ENCODE data around the gene WDR89.
"Not testable (repeated sequence)": the region's sequence is repeated elsewhere in the genome, so short reads cannot be mapped to it uniquely, and the experiment has no call there.

Gene WDR89

GRCh38 chr14:63672417-63673180 is 30.9 kb upstream of the WDR89 start:
- H3K27me3 ChIP-seq (ENCODE audit: control insufficient read depth, insufficient read depth, low read length): no peaks in the 10 kb centered on the region
- H3K4me1 ChIP-seq (ENCODE audit: control insufficient read depth, insufficient read depth, low read length): peaks cover 3% of the 10 kb centered on the region
- no peaks in the 10 kb centered on the region for H3K9me3 ChIP-seq (ENCODE audit: control insufficient read depth, insufficient read depth, low read depth, low read length)
- no peak overlapping the region for H3K4me3 ChIP-seq (ENCODE audit: low read depth, low read length)
- H3K27ac ChIP-seq (ENCODE audit: low read depth, low read length): no peak overlapping the region
- H3K36me3 ChIP-seq (ENCODE audit: control insufficient read depth, insufficient read depth, low read length): no peaks in the 10 kb centered on the region
- no peak overlapping the region for H3K9ac ChIP-seq (ENCODE audit: low read length)

- no peak overlapping the region for H3K27ac ChIP-seq (ENCODE audit: low read depth, low read length)
Measured at GRCh38 chr14:63671987-63672386, 30.3 kb upstream of the WDR89 start.

GRCh38 chr14:63670692-63671091 is 29.0 kb upstream of the WDR89 start:
- H3K27ac ChIP-seq (ENCODE audit: low read depth, low read length): no peak overlapping the region
- H3K9me3 ChIP-seq (ENCODE audit: control insufficient read depth, insufficient read depth, low read depth, low read length): no peaks in the 10 kb centered on the region
- H3K4me1 ChIP-seq (ENCODE audit: control insufficient read depth, insufficient read depth, low read length): no peaks in the 10 kb centered on the region; the same call in 1 of the 2 replicates
- no peaks in the 10 kb centered on the region for H3K36me3 ChIP-seq (ENCODE audit: control insufficient read depth, insufficient read depth, low read length)
- no peaks in the 10 kb centered on the region for H3K27me3 ChIP-seq (ENCODE audit: control insufficient read depth, insufficient read depth, low read length)
- no peak overlapping the region for H3K4me3 ChIP-seq (ENCODE audit: low read depth, low read length)
- H3K9ac ChIP-seq (ENCODE audit: low read length): no peak overlapping the region

More at GRCh38 chr14:63671987-63672386, 30.3 kb upstream of the WDR89 start:
- H3K9ac ChIP-seq (ENCODE audit: low read length): no peak overlapping the region
- H3K27me3 ChIP-seq (ENCODE audit: control insufficient read depth, insufficient read depth, low read length): no peaks in the 10 kb centered on the region
- no peaks in the 10 kb centered on the region for H3K9me3 ChIP-seq (ENCODE audit: control insufficient read depth, insufficient read depth, low read depth, low read length)
- H3K36me3 ChIP-seq (ENCODE audit: control insufficient read depth, insufficient read depth, low read length): no peaks in the 10 kb centered on the region
- H3K4me3 ChIP-seq (ENCODE audit: low read depth, low read length): no peak overlapping the region
- no peaks in the 10 kb centered on the region; the same call in 1 of the 2 replicates for H3K4me1 ChIP-seq (ENCODE audit: control insufficient read depth, insufficient read depth, low read length)

- H3K27me3 ChIP-seq (ENCODE audit: control insufficient read depth, insufficient read depth, low read length): no peaks in the 10 kb centered on the region
- H3K36me3 ChIP-seq (ENCODE audit: control insufficient read depth, insufficient read depth, low read length): no peaks in the 10 kb centered on the region
- peaks cover 3% of the 10 kb centered on the region; the same call in 1 of the 2 replicates for H3K9me3 ChIP-seq (ENCODE audit: control insufficient read depth, insufficient read depth, low read depth, low read length)
- no peak overlapping the region for H3K4me3 ChIP-seq (ENCODE audit: low read depth, low read length)
- no peak overlapping the region for H3K9ac ChIP-seq (ENCODE audit: low read length)
- H3K4me1 ChIP-seq (ENCODE audit: control insufficient read depth, insufficient read depth, low read length): no peaks in the 10 kb centered on the region
- no peak overlapping the region for H3K27ac ChIP-seq (ENCODE audit: low read depth, low read length)
Measured at GRCh38 chr14:63666335-63666734, 24.7 kb upstream of the WDR89 start.

GRCh38 chr14:63663428-63664341 is 22.0 kb upstream of the WDR89 start:
- Histone ChIP-seq H3K4me1 (ENCODE audit: control insufficient read depth, insufficient read depth, low read length) (no peaks in the 10 kb centered on the region), H3K9me3 (ENCODE audit: control insufficient read depth, insufficient read depth, low read depth, low read length) (peaks cover 3% of the 10 kb centered on the region; the same call in 1 of the 2 replicates), H3K27ac (ENCODE audit: low read depth, low read length) (no peak overlapping the region), H3K4me3 (ENCODE audit: low read depth, low read length) (no peak overlapping the region), H3K36me3 (ENCODE audit: control insufficient read depth, insufficient read depth, low read length) (no peaks in the 10 kb centered on the region), H3K27me3 (ENCODE audit: control insufficient read depth, insufficient read depth, low read length) (no peaks in the 10 kb centered on the region), H3K9ac (ENCODE audit: low read length) (no peak overlapping the region)

- no peaks in the 10 kb centered on the region for H3K27me3 ChIP-seq (ENCODE audit: control insufficient read depth, insufficient read depth, low read length)
- no peak overlapping the region for H3K27ac ChIP-seq (ENCODE audit: low read depth, low read length)
- peaks cover 3% of the 10 kb centered on the region; the same call in 1 of the 2 replicates for H3K9me3 ChIP-seq (ENCODE audit: control insufficient read depth, insufficient read depth, low read depth, low read length)
- no peaks in the 10 kb centered on the region for H3K36me3 ChIP-seq (ENCODE audit: control insufficient read depth, insufficient read depth, low read length)
- H3K9ac ChIP-seq (ENCODE audit: low read length): no peak overlapping the region
- no peaks in the 10 kb centered on the region for H3K4me1 ChIP-seq (ENCODE audit: control insufficient read depth, insufficient read depth, low read length)
- H3K4me3 ChIP-seq (ENCODE audit: low read depth, low read length): no peak overlapping the region
Measured at GRCh38 chr14:63662776-63663175, 21.1 kb upstream of the WDR89 start.

- not testable (repeated sequence) for H3K27me3 ChIP-seq (ENCODE audit: control insufficient read depth, insufficient read depth, low read length); H3K4me3 ChIP-seq (ENCODE audit: low read depth, low read length); H3K9ac ChIP-seq (ENCODE audit: low read length); H3K27ac ChIP-seq (ENCODE audit: low read depth, low read length); H3K4me1 ChIP-seq (ENCODE audit: control insufficient read depth, insufficient read depth, low read length); H3K9me3 ChIP-seq (ENCODE audit: control insufficient read depth, insufficient read depth, low read depth, low read length); H3K36me3 ChIP-seq (ENCODE audit: control insufficient read depth, insufficient read depth, low read length)
Measured at GRCh38 chr14:63661881-63662280, 20.2 kb upstream of the WDR89 start.

- H3K27ac ChIP-seq (ENCODE audit: low read depth, low read length): no peak overlapping the region
- H3K9me3 ChIP-seq (ENCODE audit: control insufficient read depth, insufficient read depth, low read depth, low read length): peaks cover 3% of the 10 kb centered on the region; the same call in 1 of the 2 replicates
- H3K9ac ChIP-seq (ENCODE audit: low read length): no peak overlapping the region
- no peaks in the 10 kb centered on the region for H3K4me1 ChIP-seq (ENCODE audit: control insufficient read depth, insufficient read depth, low read length)
- H3K4me3 ChIP-seq (ENCODE audit: low read depth, low read length): no peak overlapping the region
- H3K27me3 ChIP-seq (ENCODE audit: control insufficient read depth, insufficient read depth, low read length): no peaks in the 10 kb centered on the region
- no peaks in the 10 kb centered on the region for H3K36me3 ChIP-seq (ENCODE audit: control insufficient read depth, insufficient read depth, low read length)
Measured at GRCh38 chr14:63659726-63660125, 18.1 kb upstream of the WDR89 start.

- H3K4me3 ChIP-seq (ENCODE audit: low read depth, low read length): no peak overlapping the region
- H3K9ac ChIP-seq (ENCODE audit: low read length): no peak overlapping the region
- no peaks in the 10 kb centered on the region for H3K9me3 ChIP-seq (ENCODE audit: control insufficient read depth, insufficient read depth, low read depth, low read length)
- H3K27ac ChIP-seq (ENCODE audit: low read depth, low read length): no peak overlapping the region
- no peaks in the 10 kb centered on the region for H3K4me1 ChIP-seq (ENCODE audit: control insufficient read depth, insufficient read depth, low read length)
- H3K36me3 ChIP-seq (ENCODE audit: control insufficient read depth, insufficient read depth, low read length): no peaks in the 10 kb centered on the region
- H3K27me3 ChIP-seq (ENCODE audit: control insufficient read depth, insufficient read depth, low read length): no peaks in the 10 kb centered on the region
Measured at GRCh38 chr14:63656194-63656593, 14.5 kb upstream of the WDR89 start.

GRCh38 chr14:63654936-63655335 is 13.3 kb upstream of the WDR89 start:
- Histone ChIP-seq H3K27me3 (ENCODE audit: control insufficient read depth, insufficient read depth, low read length) (no peaks in the 10 kb centered on the region), H3K4me1 (ENCODE audit: control insufficient read depth, insufficient read depth, low read length) (no peaks in the 10 kb centered on the region), H3K27ac (ENCODE audit: low read depth, low read length) (no peak overlapping the region), H3K4me3 (ENCODE audit: low read depth, low read length) (no peak overlapping the region), H3K9me3 (ENCODE audit: control insufficient read depth, insufficient read depth, low read depth, low read length) (no peaks in the 10 kb centered on the region), H3K36me3 (ENCODE audit: control insufficient read depth, insufficient read depth, low read length) (no peaks in the 10 kb centered on the region), H3K9ac (ENCODE audit: low read length) (no peak overlapping the region)

- H3K9me3 ChIP-seq (ENCODE audit: control insufficient read depth, insufficient read depth, low read depth, low read length): no peaks in the 10 kb centered on the region
- no peak overlapping the region for H3K4me3 ChIP-seq (ENCODE audit: low read depth, low read length)
- H3K36me3 ChIP-seq (ENCODE audit: control insufficient read depth, insufficient read depth, low read length): no peaks in the 10 kb centered on the region
- no peaks in the 10 kb centered on the region for H3K4me1 ChIP-seq (ENCODE audit: control insufficient read depth, insufficient read depth, low read length)
- H3K9ac ChIP-seq (ENCODE audit: low read length): no peak overlapping the region
- no peak overlapping the region for H3K27ac ChIP-seq (ENCODE audit: low read depth, low read length)
- no peaks in the 10 kb centered on the region for H3K27me3 ChIP-seq (ENCODE audit: control insufficient read depth, insufficient read depth, low read length)
Measured at GRCh38 chr14:63654346-63654745, 12.7 kb upstream of the WDR89 start.

Data from HUES6 (cell line).